Measurements from ENCODE around the gene IRGC. TPM values are rescaled to one million over a fixed set of nuclear protein-coding genes. Genes with fewer than 3 reads are reported as not detected.

Gene IRGC
- total RNA-seq, 1 experiment from 2014 or later: not detected

DNA sequence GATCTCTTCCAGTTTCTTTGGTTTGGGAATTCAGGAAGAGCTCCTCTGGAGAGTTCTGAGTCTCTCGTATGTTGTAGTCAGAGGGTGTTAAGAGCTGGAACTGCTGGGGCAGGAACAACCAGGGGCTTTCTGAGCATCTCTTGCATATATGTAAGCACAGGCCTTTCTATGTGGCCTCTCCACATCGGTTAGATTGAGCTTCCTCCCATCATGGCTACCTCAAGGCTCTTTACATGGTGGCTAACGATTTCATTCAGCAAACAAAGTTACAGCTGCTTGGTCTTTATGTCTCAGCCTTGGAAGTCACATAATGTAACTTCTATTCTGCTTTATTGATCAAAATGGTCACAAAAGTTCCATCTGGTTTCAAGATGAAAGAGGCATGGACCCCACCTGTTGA lies 25.4 kb upstream of the IRGC start:
- no peak overlapping the region for H3T11ph ChIP-seq (ENCODE audit: low read length)
- H3K9ac ChIP-seq (ENCODE audit: extremely low read depth, insufficient read length, low read length): no peak overlapping the region
- H3K79me2 ChIP-seq (ENCODE audit: insufficient read depth, low read length): no peaks in the 10 kb centered on the region
- Mint-ChIP-seq H3K9me3 (peaks cover 6 to 24% of the 10 kb centered on the region in 2 experiments; a peak in 4 of 5 replicates), H3K27ac (no peak overlapping the region), H3K4me1 (peaks cover 13 to 20% of the 10 kb centered on the region in 2 experiments), H3K27me3 (ENCODE audit: low read depth) (peaks cover 21% of the 10 kb centered on the region), H3K4me3 (no peak overlapping the region), H3K36me3 (ENCODE audit: insufficient read depth in 1 of 3, low read depth in 3 of 3) (peaks cover 0 to 2% (median 0%) of the 10 kb centered on the region in 3 experiments; a peak in 1 of 7 replicates)
- H3K27ac ChIP-seq (ENCODE audit: insufficient read length, low read depth, low read length): no peak overlapping the region
- H4K8ac ChIP-seq (replicated peaks; ENCODE audit: insufficient read length, low read depth, low read length): no peak overlapping the region
- H3K14ac ChIP-seq (ENCODE audit: insufficient read depth, low read length): no peak overlapping the region
- no peak overlapping the region for H2BK5ac ChIP-seq (ENCODE audit: insufficient read length, low read length)
- H3K9me3 ChIP-seq (ENCODE audit: control insufficient read depth, low read depth, low read length): no peaks in the 10 kb centered on the region
- H3K56ac ChIP-seq (ENCODE audit: insufficient read length, low read depth, low read length): no peak overlapping the region
- H4K91ac ChIP-seq (ENCODE audit: insufficient read length, low read depth, low read length): no peak overlapping the region
- H3K23ac ChIP-seq (ENCODE audit: insufficient read length, low read depth, low read length): no peak overlapping the region
- no peak overlapping the region for H3K4me2 ChIP-seq (ENCODE audit: insufficient read depth, insufficient read length, low read length)
- no peak overlapping the region for H2BK120ac ChIP-seq (ENCODE audit: low read depth, low read length, poor library complexity, severe bottlenecking)
- TF ChIP-seq, protein P1, sequence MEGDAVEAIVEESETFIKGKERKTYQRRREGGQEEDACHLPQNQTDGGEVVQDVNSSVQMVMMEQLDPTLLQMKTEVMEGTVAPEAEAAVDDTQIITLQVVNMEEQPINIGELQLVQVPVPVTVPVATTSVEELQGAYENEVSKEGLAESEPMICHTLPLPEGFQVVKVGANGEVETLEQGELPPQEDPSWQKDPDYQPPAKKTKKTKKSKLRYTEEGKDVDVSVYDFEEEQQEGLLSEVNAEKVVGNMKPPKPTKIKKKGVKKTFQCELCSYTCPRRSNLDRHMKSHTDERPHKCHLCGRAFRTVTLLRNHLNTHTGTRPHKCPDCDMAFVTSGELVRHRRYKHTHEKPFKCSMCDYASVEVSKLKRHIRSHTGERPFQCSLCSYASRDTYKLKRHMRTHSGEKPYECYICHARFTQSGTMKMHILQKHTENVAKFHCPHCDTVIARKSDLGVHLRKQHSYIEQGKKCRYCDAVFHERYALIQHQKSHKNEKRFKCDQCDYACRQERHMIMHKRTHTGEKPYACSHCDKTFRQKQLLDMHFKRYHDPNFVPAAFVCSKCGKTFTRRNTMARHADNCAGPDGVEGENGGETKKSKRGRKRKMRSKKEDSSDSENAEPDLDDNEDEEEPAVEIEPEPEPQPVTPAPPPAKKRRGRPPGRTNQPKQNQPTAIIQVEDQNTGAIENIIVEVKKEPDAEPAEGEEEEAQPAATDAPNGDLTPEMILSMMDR (conservative IDR thresholded peaks at IDR 0.05): no peak
- H3K4ac ChIP-seq (ENCODE audit: low read depth, low read length): no peak overlapping the region
- no peaks in the 10 kb centered on the region; the same call in 1 of the 2 replicates for H3K4me1 ChIP-seq (ENCODE audit: insufficient read depth, low read length)
- no peaks in the 10 kb centered on the region for H3K79me1 ChIP-seq (ENCODE audit: insufficient read depth, low read depth, low read length, poor library complexity, severe bottlenecking)
- no peak overlapping the region for H4K5ac ChIP-seq (ENCODE audit: insufficient read length, low read depth, low read length)
- H2BK12ac ChIP-seq (ENCODE audit: insufficient read length, low read depth, low read length): no peak overlapping the region
- H3K27me3 ChIP-seq (ENCODE audit: insufficient read depth, low read length): no peaks in the 10 kb centered on the region
- WGBS (ENCODE audit: extremely low coverage, insufficient read length, low lambda C conversion rate): no CpG with 5 or more reads among the region's 3 CpGs
- DNase-seq: no peak
- H2AFZ ChIP-seq (ENCODE audit: low read length): no peak overlapping the region
- no peak overlapping the region for H2AK5ac ChIP-seq (ENCODE audit: insufficient read length, low read length)
- no peaks in the 10 kb centered on the region for H3K23me2 ChIP-seq (ENCODE audit: insufficient read length, low read depth, low read length, poor library complexity, severe bottlenecking)
- no peaks in the 10 kb centered on the region for H4K20me1 ChIP-seq (ENCODE audit: control insufficient read depth, insufficient read depth, insufficient read length)
- H2BK20ac ChIP-seq (ENCODE audit: low read depth, low read length, poor library complexity, severe bottlenecking): no peak overlapping the region
- H3K18ac ChIP-seq (ENCODE audit: insufficient read length, low read depth, low read length): no peak overlapping the region
- no peak overlapping the region for H2BK15ac ChIP-seq (ENCODE audit: low read depth, low read length)

Measured in H9 (cell line).